Stimulated activated CD8-positive, alpha-beta memory T cell treated with anti-CD3 and anti-CD28 coated beads, Interleukin-4, amount 100 ng/mL, for 48 hours (primary cell): ENCODE measurements around the gene RAD23B.
A peak's percentile ranks its signal among the peaks of the same experiment; 100 is the strongest.
"Not testable (repeated sequence)": the region's sequence is repeated elsewhere in the genome, so short reads cannot be mapped to it uniquely, and the experiment has no call there.

Experiments
- DNase-seq: peaks from one replicate; pipeline ENCODE4 v3.0.0-alpha.2; 2020

RAD23B gene

GRCh38 chr9:107282759-107283622 lies at the start of gene RAD23B:
RAD23B (plus strand) TSS chr9:107283279; CDS start chr9:107283630, 351 bp downstream.
- DNase-seq: peak; percentile 99

DNA sequence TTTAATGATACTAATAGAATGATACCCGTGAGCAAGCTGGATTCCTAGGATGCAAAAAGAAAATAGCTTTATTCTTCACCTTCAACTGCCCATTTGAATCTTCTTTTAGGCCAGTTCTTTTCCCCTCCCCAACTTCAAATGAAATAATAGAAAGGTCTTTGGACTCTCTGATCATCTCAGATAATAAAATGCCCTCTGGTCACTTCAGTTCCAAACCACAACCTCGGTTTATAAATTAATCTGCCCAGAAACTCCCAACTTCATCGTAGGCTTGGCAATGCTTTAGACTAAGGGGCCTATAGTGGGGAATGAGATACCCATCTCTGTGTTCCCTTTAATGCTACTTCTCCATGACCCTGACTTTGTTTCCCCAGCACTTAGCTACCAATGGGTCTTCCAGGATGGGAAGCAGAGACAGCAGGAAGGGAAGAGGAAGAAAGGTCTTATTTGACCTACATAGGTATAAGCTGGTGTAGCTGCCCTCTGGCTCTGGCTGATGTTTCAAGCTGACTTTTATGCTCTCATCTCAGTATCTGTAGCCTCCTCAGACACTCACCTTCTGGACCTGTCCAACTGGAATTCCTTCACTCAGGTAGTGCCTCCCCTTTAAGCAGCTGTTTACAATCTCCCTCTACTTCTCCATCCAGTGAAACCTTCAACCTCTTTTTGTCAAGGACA lies 47.2 kb upstream of the RAD23B start:
- no peak for DNase-seq

DNA sequence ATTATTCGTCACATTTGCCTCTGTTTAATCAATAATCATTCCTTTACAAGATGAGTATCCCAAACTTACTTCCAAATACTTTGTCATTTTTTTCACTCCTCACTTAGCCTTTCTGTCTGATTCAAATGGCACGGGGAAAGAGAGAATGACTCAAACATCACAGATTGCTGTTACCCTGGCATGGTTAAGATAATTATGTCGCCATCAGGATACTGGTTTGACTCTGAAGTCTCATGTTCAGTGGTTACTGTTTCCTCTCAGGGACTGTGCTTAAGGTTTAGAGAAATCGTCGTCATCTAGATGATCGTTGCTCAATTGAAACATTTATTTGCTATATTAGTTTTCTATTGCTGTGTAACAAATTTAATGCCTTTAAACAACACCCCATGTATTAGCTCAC lies 45.2 kb upstream of the RAD23B start:
- no peak for DNase-seq

- DNase-seq: no peak
Observed at GRCh38 chr9:107239474-107239873, 43.6 kb upstream of the RAD23B start.

GRCh38 chr9:107240260-107240659 lies 42.8 kb upstream of the RAD23B start:
- no peak for DNase-seq

GRCh38 chr9:107242073-107243030 lies 40.7 kb upstream of the RAD23B start:
- DNase-seq: no peak

- DNase-seq: peak; percentile 41
Observed at GRCh38 chr9:107243742-107244141, 39.3 kb upstream of the RAD23B start.

DNA sequence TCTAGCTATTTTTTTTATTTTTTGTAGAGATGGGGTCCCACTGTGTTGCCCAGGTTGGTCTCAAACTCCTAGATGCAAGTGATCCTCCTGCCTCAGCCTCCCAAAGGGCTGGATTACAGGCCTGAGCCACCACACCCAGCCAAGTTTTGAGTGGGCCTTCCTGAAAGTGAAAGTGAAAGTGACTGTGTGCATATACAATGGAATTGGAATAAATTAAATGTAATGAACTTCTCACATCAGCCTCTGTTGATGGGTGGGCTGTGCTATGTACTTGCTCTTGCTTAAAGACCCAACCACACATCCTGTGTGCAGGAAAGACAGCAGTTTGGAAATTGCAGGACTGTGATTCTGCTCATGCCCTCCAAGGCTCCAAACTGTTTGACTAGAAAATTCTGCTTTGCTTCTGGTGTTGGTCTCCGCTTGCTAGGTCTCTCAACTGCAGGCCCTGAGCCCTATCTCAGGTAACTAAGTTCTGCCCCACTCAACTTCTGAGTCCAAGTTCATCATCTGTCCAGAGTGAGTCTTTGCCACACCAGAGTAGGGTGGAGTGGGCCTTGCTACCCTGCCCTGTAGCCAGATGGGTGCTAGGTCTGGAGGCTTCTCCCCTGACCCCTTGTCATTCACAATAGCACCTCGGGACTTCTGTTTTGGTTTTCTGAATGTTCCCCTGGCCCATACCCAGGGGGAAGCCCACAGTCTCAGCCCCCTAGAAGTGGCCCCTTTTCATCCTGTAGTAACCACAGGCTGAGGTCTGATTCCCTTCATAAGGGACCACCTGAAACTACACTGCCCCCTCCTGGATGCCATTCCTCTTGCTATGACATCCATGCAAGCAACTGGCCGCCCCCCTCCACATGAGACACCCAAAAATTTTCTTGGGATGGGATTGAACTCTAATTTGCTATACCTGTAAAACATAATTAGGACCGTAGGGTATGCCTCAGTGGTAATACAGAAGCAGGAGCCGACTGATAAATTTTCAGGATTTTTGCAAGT lies 36.5 kb upstream of the RAD23B start:
- no peak for DNase-seq

GRCh38 chr9:107248714-107249113 lies 34.4 kb upstream of the RAD23B start:
- DNase-seq: no peak

GRCh38 chr9:107249131-107249533 lies 33.9 kb upstream of the RAD23B start:
- DNase-seq: no peak

- no peak for DNase-seq
Observed at GRCh38 chr9:107249665-107250285, 33.3 kb upstream of the RAD23B start.

DNA sequence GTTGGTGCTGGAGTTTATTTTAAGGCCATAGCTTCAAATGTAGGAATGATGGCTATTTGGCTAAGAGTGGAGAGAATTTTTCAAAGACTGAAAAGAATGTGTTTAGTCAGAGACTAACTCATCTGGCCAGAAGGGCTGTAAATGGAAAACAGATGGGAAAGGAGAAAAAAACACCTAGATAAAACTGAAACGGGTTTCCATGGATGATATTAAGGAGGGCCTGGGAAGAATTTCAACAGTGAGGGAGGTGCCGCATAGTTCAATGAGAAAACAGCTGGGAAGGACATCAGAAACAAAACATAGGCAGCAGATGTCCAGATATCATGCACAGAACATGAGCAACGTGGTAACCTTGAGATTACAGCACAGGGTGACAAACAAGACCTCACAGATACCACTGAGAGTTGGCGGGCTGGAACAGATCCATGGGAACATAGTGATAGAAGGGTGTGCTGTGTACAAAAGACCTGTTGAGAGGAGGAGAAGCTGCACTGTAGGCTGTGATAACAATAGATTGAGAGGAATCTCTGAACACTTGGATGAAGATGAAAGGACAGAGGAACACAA lies 31.2 kb upstream of the RAD23B start:
- no peak for DNase-seq

- no peak for DNase-seq
Observed at GRCh38 chr9:107258919-107259318, 24.2 kb upstream of the RAD23B start.

- not testable (repeated sequence) for DNase-seq
Observed at GRCh38 chr9:107259751-107260313, 23.2 kb upstream of the RAD23B start.

- DNase-seq: no peak
Observed at GRCh38 chr9:107260437-107261081, 22.5 kb upstream of the RAD23B start.

DNA sequence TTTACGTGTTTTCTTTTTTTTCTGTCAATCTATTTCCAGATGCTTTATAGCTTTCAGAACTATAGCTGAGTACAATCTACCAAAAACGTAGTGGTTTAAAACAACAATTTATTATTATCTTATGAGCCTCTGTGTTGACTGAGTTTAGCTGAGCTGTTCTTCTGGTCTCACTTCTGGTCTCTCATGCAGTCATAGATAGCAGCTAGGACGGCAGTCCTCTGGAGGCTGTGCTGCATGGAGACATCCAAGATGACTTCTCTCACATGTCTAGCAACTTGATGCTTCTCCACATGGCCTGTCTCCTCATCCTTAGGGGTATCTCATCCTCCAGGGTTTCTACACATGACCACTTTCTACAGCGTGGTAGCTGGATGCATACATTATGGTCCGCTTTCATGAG lies 22.0 kb upstream of the RAD23B start:
- no peak for DNase-seq

GRCh38 chr9:107263289-107263688 lies 19.8 kb upstream of the RAD23B start:
- DNase-seq: no peak

DNA sequence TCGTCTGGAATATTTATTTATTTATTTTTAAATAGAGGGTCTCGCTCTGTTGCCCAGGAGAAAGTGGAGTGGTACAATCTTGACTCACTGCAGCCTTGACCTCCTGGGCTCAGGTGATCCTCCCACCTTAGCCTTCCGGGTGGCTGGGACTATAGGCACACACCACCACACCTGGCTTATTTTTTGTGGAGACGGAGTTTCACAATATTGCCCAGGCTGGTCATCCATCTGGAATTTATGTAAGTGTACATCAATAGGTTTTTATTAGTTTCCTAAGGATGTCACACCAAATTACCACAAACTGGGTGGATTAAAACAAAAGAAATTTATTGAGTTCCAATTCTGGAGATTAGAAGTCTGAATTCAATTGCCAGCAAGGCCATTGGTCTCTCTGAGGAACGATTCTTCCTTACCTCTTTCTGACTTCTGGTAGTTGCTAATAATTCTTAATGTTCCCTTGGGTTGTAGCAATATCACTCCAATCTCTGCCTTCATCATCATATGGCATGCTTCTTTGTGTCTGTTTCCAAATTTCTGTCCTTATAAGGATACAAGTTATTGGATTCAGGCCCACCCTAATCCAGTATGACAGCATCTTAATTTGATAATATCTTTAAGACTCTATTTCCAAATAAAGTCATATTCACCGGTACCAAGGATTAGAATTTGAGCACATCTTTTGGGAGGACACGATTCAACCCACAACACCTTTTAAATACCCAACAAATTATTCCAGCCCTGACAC lies 16.3 kb upstream of the RAD23B start:
- DNase-seq: no peak

- no peak for DNase-seq
Observed at GRCh38 chr9:107268560-107268959, 14.5 kb upstream of the RAD23B start.
